ENCODE measurements around the gene PTGS2.

Gene PTGS2

DNA sequence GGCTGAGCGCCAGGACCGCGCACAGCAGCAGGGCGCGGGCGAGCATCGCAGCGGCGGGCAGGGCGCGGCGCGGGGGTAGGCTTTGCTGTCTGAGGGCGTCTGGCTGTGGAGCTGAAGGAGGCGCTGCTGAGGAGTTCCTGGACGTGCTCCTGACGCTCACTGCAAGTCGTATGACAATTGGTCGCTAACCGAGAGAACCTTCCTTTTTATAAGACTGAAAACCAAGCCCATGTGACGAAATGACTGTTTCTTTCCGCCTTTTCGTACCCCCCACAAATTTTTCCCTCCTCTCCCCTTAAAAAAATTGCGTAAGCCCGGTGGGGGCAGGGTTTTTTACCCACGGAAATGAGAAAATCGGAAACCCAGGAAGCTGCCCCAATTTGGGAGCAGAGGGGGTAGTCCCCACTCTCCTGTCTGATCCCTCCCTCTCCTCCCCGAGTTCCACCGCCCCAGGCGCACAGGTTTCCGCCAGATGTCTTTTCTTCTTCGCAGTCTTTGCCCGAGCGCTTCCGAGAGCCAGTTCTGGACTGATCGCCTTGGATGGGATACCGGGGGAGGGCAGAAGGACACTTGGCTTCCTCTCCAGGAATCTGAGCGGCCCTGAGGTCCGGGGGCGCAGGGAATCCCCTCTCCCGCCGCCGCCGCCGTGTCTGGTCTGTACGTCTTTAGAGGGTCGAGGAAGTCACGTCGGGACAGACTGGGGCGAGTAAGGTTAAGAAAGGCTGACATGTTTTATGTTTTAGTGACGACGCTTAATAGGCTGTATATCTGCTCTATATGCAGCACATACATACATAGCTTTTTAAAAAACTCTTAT is at the start of gene PTGS2:
PTGS2 (minus strand) TSS at position 179 of the 817 bp plus-strand sequence; CDS start at position 46, 133 bp downstream.
- no peak for DNase-seq

DNA sequence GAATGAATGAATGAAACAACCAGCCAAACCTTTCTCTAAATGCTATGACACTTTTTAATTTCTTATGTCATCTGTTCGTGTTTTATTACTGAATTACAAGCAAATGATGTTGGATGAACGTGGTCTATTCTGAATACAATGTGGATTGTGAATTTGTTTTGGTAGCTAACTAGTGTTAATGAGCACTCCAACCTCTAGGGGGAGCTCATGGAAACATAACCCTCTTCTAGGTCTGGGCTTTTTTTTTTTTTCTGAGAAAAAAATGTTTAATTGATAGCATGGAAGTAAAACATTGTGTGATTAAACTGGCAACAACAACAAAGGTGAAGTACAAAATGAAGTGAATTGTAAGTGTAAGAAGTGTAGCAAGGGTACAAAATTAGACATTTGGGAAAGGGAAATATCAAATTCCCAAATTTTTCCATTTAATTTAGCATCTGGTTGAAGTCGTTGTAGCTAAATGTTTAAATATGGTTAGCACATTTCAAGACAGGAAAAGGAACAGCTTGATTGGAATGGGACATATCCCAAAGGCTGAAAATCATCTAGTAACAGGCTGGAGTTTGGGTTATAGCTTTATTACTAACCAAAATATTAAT is 42.6 kb upstream of the PTGS2 start:
- DNase-seq: no peak

GRCh38 chr1:186717286-186717685 is 37.1 kb upstream of the PTGS2 start:
- DNase-seq: no peak

DNA sequence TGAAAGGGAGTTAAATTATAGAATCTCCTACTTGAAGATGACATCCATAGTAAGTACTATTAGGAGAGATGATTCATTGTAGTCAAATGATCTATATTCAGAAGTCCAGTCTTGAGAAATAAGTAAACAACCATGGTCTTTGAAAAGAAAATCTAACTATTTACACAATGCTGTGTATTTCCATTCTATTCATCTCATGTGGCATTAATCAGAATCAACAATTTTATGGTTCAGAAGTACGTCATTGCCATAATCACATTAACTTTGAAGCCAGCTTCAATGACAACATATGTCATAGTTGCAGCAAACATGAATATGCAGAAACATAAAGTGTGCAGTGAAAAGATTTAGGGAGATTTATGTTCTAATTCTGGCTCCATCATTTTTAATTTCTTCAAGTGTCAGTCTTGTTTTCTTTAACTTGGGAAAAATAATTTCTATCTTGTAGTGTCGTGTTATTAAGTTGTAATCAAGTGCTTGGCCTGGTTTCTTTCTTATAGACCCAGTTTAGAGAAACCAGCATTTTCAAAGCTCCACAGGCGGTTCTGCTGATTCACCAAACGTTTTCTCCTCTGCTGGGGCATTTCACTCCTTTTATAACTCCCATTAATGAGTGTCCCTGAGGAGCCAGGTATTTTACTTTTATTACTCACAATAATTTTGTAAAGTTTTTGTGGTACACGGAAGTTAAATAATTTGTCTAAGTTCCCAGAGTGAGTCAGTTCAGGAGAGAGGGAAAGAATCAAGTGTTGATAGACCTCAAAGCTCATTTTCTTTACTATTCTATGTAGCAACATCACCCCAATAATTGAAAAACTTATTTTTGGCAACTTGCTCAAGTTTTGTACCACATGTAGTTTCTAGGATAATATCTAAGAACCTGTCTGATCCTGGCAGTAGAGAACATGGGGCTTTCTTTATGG is 35.9 kb upstream of the PTGS2 start:
- no peak for DNase-seq

DNA sequence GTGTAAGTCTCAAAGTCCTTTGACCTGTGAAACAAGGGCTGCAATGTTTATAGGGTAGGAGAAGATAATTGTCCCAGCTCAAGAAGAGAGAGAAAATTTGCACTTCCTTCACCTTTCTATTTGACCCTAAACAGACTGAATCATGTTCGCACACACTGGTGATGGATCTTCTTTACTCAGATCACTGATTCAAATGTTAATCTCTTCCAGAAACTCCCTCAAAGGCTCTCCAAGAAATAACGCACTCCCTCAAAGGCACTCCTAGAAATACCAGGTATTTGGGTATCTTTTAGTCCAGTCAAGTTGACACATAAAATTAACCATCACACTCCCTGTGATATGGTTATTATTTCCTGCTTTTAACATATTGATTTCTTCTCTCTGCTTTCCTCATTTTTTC is 30.5 kb upstream of the PTGS2 start:
- no peak for DNase-seq

DNA sequence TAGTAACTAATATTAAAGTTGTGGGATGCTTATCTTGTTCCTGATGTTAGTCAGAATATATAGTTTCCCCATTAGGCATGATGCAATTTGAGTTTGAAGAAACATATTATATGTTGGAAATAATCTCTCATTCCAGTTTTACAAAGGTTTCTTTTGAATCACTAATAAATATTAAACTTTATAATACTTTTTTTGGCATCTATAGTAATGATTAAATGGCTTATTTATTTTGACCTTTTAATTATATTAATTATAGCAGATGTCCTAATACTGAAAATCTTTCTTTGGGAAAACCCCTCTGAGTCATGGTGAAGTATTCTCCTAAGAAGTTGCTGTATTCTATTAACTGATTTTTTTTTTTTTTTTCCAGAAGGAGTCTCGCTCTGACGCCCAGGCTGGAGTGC is 28.5 kb upstream of the PTGS2 start:
- no peak for DNase-seq

DNA sequence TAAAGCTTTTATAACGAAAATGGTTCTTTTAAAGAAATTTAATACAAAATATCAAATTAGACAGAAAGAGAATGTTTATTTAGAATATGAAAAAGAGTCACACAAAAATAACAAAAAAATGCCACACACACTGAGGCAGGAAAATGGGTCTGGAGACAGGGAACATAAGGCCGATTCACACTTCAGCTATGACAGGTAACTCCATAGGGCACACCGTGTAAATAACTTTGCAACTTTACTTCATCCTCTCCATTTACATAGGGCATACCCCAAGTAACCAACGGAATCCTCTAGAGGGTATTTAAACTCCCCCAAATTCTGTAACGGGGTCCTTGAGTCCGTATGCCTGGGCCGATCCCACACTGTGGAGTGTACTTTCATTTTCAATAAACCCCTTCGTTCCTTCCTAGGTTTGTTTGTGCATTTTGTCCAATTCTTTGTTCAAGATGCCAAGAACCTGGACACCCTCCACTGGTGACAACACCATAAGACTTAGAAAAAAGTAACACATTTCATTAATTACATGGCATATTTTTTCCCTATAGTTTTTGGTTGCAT is 23.1 kb upstream of the PTGS2 start:
- DNase-seq: no peak

- no peak for DNase-seq
Observed at GRCh38 chr1:186700722-186701121, 20.5 kb upstream of the PTGS2 start.

GRCh38 chr1:186699519-186699918 is 19.3 kb upstream of the PTGS2 start:
- DNase-seq: no peak

- no peak for DNase-seq
Observed at GRCh38 chr1:186689907-186690306, 9.7 kb upstream of the PTGS2 start.

DNA sequence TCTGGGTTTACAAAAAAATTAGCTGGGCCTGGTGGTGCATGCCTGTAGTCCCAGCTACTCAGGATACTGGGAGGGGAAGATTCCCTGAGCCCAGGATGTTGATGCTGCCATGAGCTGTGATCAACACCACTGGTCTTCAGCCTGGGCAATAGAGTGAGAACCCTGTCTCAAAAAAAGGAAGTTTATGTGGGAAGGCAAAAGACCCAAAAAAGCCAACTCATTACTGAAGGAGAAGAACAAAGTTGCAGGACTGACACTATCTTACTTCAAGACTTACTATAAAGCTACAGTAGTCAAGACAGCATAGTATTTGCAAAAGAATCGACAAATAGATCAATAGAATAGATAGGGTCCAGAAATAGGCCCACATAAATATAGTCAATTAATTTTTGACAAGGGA is 9.2 kb upstream of the PTGS2 start:
- no peak for DNase-seq

GRCh38 chr1:186683652-186684410 is 3.6 kb upstream of the PTGS2 start:
- DNase-seq: no peak

- DNase-seq: no peak
Observed at GRCh38 chr1:186682736-186683135, 2.5 kb upstream of the PTGS2 start.

- DNase-seq: no peak
Observed at GRCh38 chr1:186681801-186682200, 1.6 kb upstream of the PTGS2 start.

- no peak for DNase-seq
Observed at GRCh38 chr1:186681121-186681520, 898 bp upstream of the PTGS2 start.

DNA sequence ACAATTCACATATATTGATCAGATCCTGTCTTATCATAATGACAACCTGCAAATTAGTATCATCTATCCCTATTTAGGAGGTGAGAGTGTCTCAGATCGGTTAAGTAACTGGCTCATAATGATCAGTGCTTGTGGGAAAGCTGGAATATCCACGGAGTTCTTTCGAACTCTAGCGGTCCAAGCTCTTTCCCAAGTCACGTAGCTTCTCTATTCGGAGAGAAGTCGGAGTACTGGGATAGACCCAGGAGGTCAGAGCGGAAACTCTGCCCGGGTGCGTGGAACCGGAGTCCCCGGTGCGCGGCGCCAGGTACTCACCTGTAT is 339 bp downstream of the PTGS2 start:
- DNase-seq: no peak

DNA sequence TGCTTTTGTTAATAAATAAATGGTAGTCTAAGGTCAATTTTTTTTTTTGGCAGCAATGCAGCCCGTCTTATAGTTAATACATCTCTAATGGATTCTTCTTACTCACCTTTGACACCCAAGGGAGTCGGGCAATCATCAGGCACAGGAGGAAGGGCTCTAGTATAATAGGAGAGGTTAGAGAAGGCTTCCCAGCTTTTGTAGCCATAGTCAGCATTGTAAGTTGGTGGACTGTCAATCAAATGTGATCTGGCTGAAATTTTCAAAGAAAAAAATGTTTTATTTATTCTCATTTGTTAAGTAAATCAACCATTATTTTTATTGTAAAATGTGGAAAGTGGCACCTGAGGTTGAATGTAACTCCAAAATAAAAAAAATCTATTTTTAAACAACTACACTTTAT is 2.1 kb downstream of the PTGS2 start:
- DNase-seq: no peak

DNA sequence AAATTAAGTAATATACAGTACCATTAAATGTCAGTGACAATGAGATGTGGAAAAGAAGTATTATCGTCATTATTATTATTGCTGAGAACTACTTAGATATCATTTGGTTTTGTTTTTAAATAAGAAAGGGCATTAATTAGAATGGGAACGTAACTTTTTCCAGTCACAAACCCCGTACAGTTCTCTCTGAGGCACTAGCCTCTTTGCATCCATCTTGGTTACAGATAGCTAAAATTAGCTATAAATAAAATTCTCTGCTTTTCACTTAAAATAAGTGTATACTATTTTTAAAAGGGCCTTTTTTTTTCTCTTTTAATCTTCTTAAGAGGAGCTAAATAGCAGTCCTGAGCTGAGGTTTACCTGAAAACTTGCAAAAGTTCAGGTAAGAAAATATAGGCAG is 7.6 kb downstream of the PTGS2 start:
- DNase-seq: no peak

DNA sequence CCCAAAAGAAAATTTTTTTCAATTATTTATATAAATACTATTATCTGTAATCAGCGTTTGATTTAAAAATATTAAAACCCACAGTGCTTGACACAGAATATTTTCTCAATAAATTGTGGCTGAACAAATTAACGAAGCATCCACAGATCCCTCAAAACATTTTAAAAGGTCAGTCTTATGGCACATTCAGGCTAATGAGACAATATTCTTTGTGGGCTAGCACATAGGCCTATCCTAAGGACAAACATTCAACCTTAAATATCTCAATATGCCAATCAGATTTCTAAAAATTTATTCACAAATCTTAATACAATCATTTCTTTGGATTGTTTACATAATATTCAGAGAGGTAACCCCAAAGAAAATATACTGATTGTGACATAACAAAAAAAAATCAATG is 8.1 kb downstream of the PTGS2 start:
- DNase-seq: no peak

DNA sequence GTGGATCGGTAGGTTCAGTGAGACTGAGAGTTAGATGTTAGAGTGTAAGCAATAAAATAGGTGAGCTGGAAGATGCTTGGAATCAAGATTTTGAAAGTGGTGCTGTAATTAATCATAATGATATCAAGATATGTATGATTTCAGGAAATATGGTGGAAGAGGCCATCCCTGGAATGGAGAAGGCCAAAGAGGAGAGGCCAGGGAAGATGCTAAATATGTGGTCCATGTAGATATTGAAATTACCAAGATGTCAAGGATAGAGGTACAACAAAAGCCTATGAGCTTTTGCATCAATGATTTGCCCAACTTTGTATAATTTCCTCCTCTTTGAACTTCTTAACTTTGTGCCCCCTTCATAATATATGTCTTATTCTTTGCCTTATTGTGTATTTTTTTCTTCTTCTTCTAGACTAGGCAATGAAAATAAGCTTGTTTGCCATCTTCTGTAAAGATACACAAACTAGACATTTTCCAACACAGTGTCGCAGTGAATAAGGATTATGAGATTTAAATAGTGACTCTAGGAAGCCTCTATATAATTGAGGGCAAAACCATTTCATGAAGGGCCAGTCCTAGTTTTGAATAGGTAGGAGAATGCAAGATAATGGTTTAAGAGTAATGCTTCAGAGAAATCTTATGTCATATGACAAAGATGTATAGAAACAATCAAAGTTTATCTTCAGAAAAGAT is 8.9 kb downstream of the PTGS2 start:
- no peak for DNase-seq

- no peak for DNase-seq
Observed at GRCh38 chr1:186670297-186671135, 9.7 kb downstream of the PTGS2 start.

Data from NCI-H187 treated with DMSO at 0.1 percent for 48 hours (cell line).